Measurements from ENCODE around the gene LYPLA2.
A peak's percentile ranks its signal among the peaks of the same experiment; 100 is the strongest.

The LYPLA2 gene

GRCh38 chr1:23790696-23791515, at the start of gene LYPLA2:
LYPLA2 (plus strand) TSS chr1:23791145; CDS start chr1:23792683, 1,538 bp downstream.
- peak; percentile 70 for DNase-seq (ENCODE audit: low read depth)

GRCh38 chr1:23741609-23742008, 49.3 kb upstream of the LYPLA2 start:
- DNase-seq (ENCODE audit: low read depth), result no peak

GRCh38 chr1:23742670-23743286, 48.2 kb upstream of the LYPLA2 start:
- no peak for DNase-seq (ENCODE audit: low read depth)

GRCh38 chr1:23743287-23744152, 47.4 kb upstream of the LYPLA2 start, which contains the start of gene ELOA:
ELOA (plus strand) TSS chr1:23743471; CDS start chr1:23743504, 33 bp downstream.
- peak; percentile 56 for DNase-seq (ENCODE audit: low read depth)

GRCh38 chr1:23745515-23745914, 45.4 kb upstream of the LYPLA2 start:
- no peak for DNase-seq (ENCODE audit: low read depth)

- DNase-seq (ENCODE audit: low read depth), result no peak
Observed at GRCh38 chr1:23748016-23748415, 42.9 kb upstream of the LYPLA2 start.

GRCh38 chr1:23751050-23751814, 39.7 kb upstream of the LYPLA2 start:
- DNase-seq (ENCODE audit: low read depth), result no peak

GRCh38 chr1:23751815-23752200, 39.1 kb upstream of the LYPLA2 start:
- DNase-seq (ENCODE audit: low read depth), result no peak

- DNase-seq (ENCODE audit: low read depth), result no peak
Observed at GRCh38 chr1:23752909-23753308, 38.0 kb upstream of the LYPLA2 start.

- no peak for DNase-seq (ENCODE audit: low read depth)
Observed at GRCh38 chr1:23756676-23757075, 34.3 kb upstream of the LYPLA2 start.

- DNase-seq (ENCODE audit: low read depth), result no peak
Observed at GRCh38 chr1:23757812-23758211, 33.1 kb upstream of the LYPLA2 start.

- DNase-seq (ENCODE audit: low read depth), result no peak
Observed at GRCh38 chr1:23759277-23759676, 31.7 kb upstream of the LYPLA2 start.

- DNase-seq (ENCODE audit: low read depth), result no peak
Observed at GRCh38 chr1:23763041-23763577, 27.8 kb upstream of the LYPLA2 start.

GRCh38 chr1:23768733-23769132, 22.2 kb upstream of the LYPLA2 start:
- DNase-seq (ENCODE audit: low read depth), result no peak

GRCh38 chr1:23772049-23772853, 18.7 kb upstream of the LYPLA2 start:
- DNase-seq (ENCODE audit: low read depth), result peak; percentile 86

- DNase-seq (ENCODE audit: low read depth), result no peak
Observed at GRCh38 chr1:23772854-23773242, 18.1 kb upstream of the LYPLA2 start.

GRCh38 chr1:23774174-23774880, 16.6 kb upstream of the LYPLA2 start:
- DNase-seq (ENCODE audit: low read depth), result no peak

GRCh38 chr1:23776217-23776616, 14.7 kb upstream of the LYPLA2 start:
- no peak for DNase-seq (ENCODE audit: low read depth)

- peak; percentile 49 for DNase-seq (ENCODE audit: low read depth)
Observed at GRCh38 chr1:23777979-23778814, 12.7 kb upstream of the LYPLA2 start, which contains the start of gene PITHD1. PITHD1 (plus strand) TSS chr1:23778418; CDS start chr1:23778516, 98 bp downstream.
